GM19238 (cell line): ENCODE data around the gene GALNT9.
"Not testable (repeated sequence)": the region's sequence is repeated elsewhere in the genome, so short reads cannot be mapped to it uniquely, and the experiment has no call there.

Source experiments
- DNase-seq: peaks from one replicate; pipeline ENCODE4 v3.0.0; 2011; ENCODE audit warnings: low spot score; ENCODE audit not compliant: insufficient read length

The GALNT9 gene

GRCh38 chr12:132161036-132161781 lies 168.2 kb downstream of the GALNT9 start:
- DNase-seq = no peak

DNA sequence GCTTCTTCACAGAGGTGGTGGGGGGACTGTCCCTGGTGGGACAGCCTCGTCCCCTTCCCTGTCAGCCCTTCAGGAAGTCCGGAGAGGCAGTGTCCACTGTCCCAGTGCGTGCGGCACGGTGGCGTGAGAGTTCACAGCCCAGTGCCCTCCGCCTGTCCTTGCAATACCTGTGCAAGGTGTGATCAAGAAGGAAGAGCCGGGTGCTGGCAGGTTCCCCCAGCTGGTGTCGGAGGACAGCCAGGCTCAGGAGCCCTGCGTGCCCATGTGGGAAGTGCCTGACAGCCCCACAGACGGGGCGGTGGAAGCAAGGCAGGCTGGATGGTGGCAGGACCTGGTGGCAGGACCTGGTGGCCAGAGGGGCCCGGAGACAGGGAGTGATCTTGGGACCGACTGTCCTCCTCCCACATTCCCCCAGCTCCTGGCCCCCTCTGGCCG lies 168.8 kb downstream of the GALNT9 start:
- DNase-seq = no peak

GRCh38 chr12:132160016-132160415 lies 169.4 kb downstream of the GALNT9 start:
- no peak for DNase-seq

DNA sequence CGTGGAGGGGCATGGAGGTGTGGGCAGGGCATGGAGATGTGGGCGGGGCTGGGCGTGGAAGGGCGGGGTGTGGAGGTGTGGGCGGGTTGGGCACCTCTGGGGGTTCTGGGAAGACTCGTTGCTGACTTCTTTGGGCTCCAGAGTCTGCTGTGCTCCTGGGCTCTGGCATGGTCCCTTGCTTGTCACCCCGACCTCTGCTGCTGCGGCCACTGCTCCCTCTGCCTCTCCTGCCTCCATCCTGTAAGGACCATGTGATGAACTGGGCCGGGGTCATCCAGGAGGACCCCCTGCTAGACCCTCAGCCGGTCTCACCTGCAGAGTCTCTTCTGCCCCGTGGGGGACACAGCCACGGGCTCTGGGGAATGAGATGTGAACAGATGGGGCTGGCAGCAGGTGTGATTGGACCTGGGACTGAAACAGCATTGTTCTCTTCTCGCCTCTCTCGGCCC lies 169.8 kb downstream of the GALNT9 start:
- DNase-seq = no peak

GRCh38 chr12:132158677-132159554 lies 170.5 kb downstream of the GALNT9 start:
- DNase-seq = no peak

DNA sequence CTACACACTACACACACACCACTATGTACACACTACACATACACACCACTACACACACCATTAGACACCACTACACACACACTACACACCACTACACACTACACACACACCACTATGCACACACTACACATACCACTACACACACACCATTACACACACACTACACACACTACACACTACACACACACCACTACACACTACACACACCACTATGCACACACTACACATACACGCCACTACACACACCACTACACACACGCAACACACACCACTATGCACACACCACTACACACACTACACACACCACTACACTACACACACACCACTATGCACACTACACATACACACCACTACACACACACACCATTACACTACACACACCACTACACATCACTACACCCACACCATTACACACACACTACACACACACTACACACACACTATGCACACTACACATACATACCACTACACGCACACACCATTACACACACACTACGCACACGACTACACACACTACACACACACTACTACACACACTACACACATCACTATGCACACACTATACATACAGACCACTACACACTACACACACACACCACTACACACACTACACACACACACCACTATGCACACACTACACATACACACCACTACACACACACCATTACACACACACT lies 171.5 kb downstream of the GALNT9 start:
- no peak for DNase-seq

GRCh38 chr12:132156573-132157325 lies 172.6 kb downstream of the GALNT9 start:
- DNase-seq = no peak

DNA sequence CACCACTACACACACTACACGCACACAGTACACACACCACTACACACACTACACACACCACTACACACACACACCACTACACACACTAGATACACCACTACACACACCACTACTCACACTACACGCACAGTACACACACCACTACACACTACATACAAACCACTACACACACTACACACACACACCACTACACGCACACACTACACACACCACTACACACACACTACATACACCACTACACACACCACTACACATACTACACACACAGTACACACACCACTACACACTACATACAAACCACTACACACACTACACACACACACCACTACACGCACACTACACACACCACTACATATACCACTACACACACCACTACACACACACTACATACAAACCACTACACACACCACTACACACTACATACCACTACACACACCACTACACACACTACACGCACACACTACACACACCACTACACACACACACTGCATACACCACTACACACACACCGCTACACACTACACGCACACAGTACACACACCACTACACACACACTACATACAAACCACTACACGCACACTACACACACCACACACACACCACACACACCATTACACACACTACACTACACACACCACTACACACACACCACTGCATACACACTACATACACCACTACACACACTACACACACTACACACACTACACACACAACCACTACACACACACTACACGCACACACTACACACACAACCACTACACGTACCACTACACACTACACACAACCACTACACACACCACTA lies 173.4 kb downstream of the GALNT9 start:
- DNase-seq = no peak

DNA sequence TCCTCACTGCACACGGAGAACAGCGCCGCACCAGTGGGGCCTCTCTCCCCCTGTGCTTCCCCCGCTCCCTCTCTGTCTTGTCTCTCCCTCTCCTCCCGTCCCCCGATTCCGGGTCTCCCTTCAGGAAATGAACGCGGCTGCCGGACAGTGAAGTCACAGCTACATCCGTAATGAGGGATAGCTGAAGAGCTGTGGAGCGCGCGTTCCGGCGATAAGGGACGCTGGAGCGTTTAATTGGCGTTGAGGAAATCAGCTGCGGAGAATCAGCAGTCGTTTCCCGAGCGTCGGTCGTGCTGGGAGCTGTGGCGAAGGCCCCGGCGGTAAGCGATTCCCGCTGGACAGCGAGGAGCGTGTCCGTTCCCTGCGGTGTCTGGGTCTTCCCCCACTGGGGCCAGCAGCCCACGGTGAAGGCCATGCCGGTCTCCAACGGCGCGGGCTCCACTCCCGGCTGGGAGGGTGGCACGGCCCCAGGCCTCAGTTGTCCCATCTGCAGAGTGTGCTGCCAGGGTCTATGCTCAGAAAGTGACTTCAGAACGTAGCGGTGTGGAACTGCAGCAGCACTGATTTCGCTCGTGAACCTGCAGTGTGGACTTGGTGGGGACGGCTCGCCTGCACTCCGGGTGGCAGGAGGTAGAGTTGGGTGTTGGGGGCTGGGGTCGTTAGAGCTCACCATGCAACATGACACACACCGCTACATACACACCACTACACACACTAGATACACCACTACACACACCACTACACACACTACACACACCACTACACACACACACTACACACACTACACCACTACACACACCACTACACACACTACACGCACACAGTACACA lies 174.2 kb downstream of the GALNT9 start:
- no peak for DNase-seq

DNA sequence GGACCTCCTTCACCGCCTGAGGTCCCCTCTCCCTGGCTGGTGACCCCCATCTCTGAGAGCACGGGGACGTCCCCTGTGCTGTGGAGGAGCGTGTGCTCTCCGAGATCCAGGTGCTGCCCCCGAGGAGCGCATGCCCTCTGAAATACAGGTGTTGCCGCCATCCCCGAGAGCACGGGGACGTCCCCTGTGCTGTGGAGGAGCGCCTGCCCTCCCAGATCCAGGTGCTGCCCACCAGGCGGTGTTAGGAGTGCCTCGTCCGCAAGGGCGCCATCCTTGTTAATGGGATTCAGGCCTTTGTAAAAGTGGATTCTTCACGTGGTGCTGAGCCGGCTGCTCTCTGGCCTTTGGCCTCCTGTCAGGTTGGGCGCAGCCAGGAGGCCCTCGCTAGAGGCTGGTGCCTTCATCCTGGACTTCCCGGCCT lies 175.0 kb downstream of the GALNT9 start:
- no peak for DNase-seq

DNA sequence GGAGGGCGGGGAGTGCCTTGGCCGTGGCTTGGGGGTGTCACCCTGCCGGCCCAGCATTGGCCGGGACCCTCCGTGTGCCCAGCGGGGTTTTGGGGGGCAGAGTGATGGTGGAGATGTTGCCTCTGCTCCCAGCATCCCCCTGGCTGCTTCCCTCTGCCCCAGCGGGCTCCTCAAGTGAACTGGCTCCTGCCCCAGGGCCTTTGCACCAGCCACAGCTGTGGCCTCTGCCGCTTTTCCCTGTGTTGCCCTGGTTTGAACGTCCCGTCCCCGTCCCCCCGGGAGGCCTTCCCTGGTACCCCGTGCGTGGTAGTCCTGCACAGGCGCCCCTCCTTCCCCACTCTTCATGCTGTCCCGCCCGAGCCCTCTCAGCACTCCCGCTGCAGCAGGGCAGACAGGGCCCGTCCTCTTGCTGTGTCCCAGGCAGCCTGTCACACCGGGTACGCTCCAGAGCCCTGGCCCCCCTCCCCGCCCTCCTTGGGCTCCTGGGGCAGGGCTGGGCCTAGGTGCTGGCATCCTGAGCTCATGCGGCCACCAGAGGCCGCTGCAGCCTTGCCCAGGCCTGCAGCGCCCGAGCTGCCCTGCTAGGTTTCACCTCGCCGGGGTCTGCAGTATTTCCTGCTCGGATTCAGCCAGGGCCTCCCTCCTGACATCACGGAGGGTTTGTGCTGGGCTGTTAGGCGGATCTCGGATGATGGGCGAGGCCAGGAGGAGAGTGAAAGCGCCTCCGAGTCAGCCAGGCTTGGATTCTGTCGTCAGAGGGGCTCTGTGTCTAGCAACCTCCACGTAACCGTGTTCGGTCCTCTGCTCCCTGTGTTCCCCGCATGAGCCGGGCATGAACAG lies 175.7 kb downstream of the GALNT9 start:
- peak; percentile 90 for DNase-seq

GRCh38 chr12:132152953-132153352 lies 176.4 kb downstream of the GALNT9 start:
- DNase-seq = no peak

DNA sequence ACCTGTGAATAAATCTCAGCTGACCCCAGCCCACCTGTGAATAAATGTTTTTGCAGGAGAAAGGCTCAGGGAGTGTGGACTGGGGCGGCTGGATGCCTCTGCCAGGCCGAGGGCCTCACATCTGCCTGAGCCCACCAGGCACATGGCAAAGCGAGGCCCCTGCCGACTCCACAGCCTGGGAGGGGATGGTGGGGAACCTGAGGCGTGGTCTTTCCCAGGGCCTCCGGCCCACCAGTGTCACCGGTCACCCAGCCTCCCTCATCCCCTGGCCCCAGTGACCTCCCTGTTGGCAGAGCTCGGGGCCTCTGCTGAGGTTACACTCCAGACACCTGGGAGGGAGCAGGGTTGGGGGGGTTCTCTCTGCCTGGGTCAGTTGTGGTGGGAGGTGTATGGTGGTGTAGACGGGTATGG lies 177.0 kb downstream of the GALNT9 start:
- no peak for DNase-seq

- DNase-seq = no peak
Measured at GRCh38 chr12:132151766-132152410, 177.5 kb downstream of the GALNT9 start.

GRCh38 chr12:132151145-132151765 lies 178.1 kb downstream of the GALNT9 start:
- no peak for DNase-seq

DNA sequence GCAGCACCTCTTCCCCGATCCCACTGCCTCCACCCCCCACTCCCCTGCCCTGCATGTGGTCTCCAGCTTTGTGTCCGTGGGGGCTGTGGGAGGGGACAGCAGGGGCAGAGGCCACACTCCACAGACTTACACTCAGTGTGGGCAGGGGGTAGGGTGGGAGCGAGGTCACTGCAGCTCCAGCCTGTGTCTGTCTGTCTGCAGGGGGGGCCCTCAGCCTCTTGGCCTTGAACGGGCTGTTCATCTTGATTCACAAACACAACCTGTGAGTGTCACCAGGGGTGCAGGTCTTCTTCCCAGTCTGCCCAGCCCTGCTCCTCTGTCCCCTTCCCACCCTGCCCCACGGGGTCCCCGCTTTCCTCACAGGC lies 178.6 kb downstream of the GALNT9 start:
- no peak for DNase-seq

DNA sequence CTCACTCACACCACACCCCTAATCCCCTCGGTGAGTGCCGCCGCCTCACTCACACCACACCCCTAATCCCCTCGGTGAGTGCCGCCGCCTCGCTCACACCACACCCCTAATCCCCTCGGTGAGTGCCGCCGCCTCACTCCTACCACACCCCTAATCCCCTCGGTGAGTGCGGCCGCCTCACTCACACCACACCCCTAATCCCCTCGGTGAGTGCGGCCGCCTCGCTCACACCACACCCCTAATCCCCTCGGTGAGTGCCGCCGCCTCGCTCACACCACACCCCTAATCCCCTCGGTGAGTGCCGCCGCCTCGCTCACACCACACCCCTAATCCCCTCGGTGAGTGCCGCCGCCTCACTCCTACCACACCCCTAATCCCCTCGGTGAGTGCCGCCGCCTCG lies 179.9 kb downstream of the GALNT9 start:
- DNase-seq = not testable (repeated sequence)
